Hepatocyte (in vitro differentiated cells): ENCODE measurements around the gene TCEA3.

Source experiments
- EZH2 ChIP-seq: fragments of 200-600 bp; sonication (generic); IDR thresholded peaks from 2 replicates; pipeline ENCODE4 v1.6.1; 2016; ENCODE audit warnings: antibody characterized with exemption, mild to moderate bottlenecking, borderline replicate concordance
- TF ChIP-seq, protein P1 (sequence below): fragments of 200-600 bp; sonication (generic); IDR thresholded peaks from 2 replicates; pipeline ENCODE4 v1.5.1; 2016; ENCODE audit warnings: antibody characterized with exemption, mild to moderate bottlenecking; ENCODE audit not compliant: poor library complexity

- TF ChIP-seq, protein P1, sequence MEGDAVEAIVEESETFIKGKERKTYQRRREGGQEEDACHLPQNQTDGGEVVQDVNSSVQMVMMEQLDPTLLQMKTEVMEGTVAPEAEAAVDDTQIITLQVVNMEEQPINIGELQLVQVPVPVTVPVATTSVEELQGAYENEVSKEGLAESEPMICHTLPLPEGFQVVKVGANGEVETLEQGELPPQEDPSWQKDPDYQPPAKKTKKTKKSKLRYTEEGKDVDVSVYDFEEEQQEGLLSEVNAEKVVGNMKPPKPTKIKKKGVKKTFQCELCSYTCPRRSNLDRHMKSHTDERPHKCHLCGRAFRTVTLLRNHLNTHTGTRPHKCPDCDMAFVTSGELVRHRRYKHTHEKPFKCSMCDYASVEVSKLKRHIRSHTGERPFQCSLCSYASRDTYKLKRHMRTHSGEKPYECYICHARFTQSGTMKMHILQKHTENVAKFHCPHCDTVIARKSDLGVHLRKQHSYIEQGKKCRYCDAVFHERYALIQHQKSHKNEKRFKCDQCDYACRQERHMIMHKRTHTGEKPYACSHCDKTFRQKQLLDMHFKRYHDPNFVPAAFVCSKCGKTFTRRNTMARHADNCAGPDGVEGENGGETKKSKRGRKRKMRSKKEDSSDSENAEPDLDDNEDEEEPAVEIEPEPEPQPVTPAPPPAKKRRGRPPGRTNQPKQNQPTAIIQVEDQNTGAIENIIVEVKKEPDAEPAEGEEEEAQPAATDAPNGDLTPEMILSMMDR: no peak
- no peak for TF ChIP-seq EZH2
Observed at GRCh38 chr1:23397908-23398307, 26.6 kb downstream of the TCEA3 start.
